ENCODE measurements around the gene LPIN2. TPM values are rescaled to one million over a fixed set of nuclear protein-coding genes. Genes with fewer than 3 reads are reported as not detected.
A peak's percentile ranks its signal among the peaks of the same experiment; 100 is the strongest.

Gene LPIN2
- total and polyA plus RNA-seq, 2 experiments from 2014 or later, result 9.0 to 10.8 TPM

DNA sequence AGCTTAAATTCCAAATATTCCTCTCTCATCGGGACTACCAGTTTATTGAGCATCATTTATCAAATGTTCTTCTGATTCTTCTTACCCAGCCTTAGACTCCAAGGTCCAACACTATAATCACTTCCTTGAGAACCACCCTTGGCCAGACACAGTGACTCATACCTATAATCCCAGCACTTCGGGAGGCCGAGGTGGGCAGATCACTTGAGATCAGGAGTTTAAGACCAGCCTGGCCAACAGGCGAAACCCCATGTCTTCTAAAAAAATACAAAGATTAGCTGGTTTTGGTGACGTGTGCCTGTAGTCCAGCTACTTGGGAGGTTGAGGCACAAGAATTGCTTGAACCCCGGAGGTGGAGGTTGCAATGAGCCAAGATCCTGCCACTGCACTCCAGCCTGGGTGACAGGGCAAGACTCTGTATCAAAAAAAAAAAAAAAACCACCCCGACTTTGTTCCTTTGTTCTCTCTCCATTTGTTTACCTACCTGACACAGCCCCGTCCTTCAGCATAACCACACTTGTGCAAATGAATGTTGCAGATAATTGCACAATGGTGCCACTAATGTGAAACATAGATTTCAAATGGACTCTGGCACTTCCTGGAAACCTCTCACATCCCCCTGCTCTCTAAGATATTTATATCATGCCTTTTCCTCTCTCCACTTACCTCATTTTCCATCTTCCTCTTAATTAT, 38.9 kb upstream of the LPIN2 start:
- ATAC-seq (no peak), DNase-seq (ENCODE audit: low spot score) (no peak)
- H2AFZ ChIP-seq, result 0 out of 2 replicates have a peak overlapping the region, but pooled peaks have one; percentile 38
- no peaks in the 10 kb centered on the region for H3F3A ChIP-seq (replicated peaks; ENCODE audit: low read depth)
- H3K27me3 ChIP-seq (ENCODE audit: insufficient read depth), result no peaks in the 10 kb centered on the region
- H3K4me3 Mint-ChIP-seq, result no peak overlapping the region
- H3K9me2 ChIP-seq (ENCODE audit: insufficient read depth), result no peaks in the 10 kb centered on the region
- peaks cover 6% of the 10 kb centered on the region; the same call in 2 of the 3 replicates for H3K36me3 Mint-ChIP-seq (ENCODE audit: low read depth)
- H3K4me2 ChIP-seq, result no peak overlapping the region
- H3K4me1 Mint-ChIP-seq, result peaks cover 11% of the 10 kb centered on the region
- 0 out of 2 replicates have a peak, but pooled peaks cover 5% of the 10 kb centered on the region for H3K4me1 ChIP-seq (ENCODE audit: insufficient read depth)
- H3K9me3 Mint-ChIP-seq, result peaks cover 6% of the 10 kb centered on the region; the same call in 2 of the 3 replicates
- peaks cover 1% of the 10 kb centered on the region for H3K27me3 Mint-ChIP-seq (ENCODE audit: insufficient read depth, low read depth, poor library complexity)
- H3K27ac ChIP-seq (ENCODE audit: low read depth), result no peak overlapping the region
- no peaks in the 10 kb centered on the region for H3K79me2 ChIP-seq (replicated peaks; ENCODE audit: insufficient read depth)
- H3K27ac Mint-ChIP-seq, result no peak overlapping the region
- TF ChIP-seq CREB1 (CRISPR knock-in tag; IDR thresholded peaks at IDR 0.05; ENCODE audit: low read depth) (no peak), NANOG (IDR thresholded peaks at IDR 0.05; ENCODE audit: borderline replicate concordance) (no peak), STAT1 (IDR thresholded peaks at IDR 0.05; ENCODE audit: unreplicated experiment) (no peak), EZH2 (IDR thresholded peaks at IDR 0.05; ENCODE audit: low read depth, unreplicated experiment) (no peak), JUNB (IDR thresholded peaks at IDR 0.05; ENCODE audit: unreplicated experiment) (no peak), EZH2phosphoT487 (IDR thresholded peaks at IDR 0.05; ENCODE audit: unreplicated experiment) (no peak), POLR2AphosphoS5 (IDR thresholded peaks at IDR 0.05; ENCODE audit: low read depth) (no peak), ZNF114 (CRISPR knock-in tag; IDR thresholded peaks at IDR 0.05) (no peak), ZNF331 (CRISPR knock-in tag; IDR thresholded peaks at IDR 0.05; ENCODE audit: low read depth) (no peak)
- TF ChIP-seq, protein P1, sequence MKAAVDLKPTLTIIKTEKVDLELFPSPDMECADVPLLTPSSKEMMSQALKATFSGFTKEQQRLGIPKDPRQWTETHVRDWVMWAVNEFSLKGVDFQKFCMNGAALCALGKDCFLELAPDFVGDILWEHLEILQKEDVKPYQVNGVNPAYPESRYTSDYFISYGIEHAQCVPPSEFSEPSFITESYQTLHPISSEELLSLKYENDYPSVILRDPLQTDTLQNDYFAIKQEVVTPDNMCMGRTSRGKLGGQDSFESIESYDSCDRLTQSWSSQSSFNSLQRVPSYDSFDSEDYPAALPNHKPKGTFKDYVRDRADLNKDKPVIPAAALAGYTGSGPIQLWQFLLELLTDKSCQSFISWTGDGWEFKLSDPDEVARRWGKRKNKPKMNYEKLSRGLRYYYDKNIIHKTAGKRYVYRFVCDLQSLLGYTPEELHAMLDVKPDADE (IDR thresholded peaks at IDR 0.05), result no peak
- TF ChIP-seq, protein P2, sequence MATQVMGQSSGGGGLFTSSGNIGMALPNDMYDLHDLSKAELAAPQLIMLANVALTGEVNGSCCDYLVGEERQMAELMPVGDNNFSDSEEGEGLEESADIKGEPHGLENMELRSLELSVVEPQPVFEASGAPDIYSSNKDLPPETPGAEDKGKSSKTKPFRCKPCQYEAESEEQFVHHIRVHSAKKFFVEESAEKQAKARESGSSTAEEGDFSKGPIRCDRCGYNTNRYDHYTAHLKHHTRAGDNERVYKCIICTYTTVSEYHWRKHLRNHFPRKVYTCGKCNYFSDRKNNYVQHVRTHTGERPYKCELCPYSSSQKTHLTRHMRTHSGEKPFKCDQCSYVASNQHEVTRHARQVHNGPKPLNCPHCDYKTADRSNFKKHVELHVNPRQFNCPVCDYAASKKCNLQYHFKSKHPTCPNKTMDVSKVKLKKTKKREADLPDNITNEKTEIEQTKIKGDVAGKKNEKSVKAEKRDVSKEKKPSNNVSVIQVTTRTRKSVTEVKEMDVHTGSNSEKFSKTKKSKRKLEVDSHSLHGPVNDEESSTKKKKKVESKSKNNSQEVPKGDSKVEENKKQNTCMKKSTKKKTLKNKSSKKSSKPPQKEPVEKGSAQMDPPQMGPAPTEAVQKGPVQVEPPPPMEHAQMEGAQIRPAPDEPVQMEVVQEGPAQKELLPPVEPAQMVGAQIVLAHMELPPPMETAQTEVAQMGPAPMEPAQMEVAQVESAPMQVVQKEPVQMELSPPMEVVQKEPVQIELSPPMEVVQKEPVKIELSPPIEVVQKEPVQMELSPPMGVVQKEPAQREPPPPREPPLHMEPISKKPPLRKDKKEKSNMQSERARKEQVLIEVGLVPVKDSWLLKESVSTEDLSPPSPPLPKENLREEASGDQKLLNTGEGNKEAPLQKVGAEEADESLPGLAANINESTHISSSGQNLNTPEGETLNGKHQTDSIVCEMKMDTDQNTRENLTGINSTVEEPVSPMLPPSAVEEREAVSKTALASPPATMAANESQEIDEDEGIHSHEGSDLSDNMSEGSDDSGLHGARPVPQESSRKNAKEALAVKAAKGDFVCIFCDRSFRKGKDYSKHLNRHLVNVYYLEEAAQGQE (IDR thresholded peaks at IDR 0.05; ENCODE audit: unreplicated experiment), result no peak
- TF ChIP-seq, protein P3, sequence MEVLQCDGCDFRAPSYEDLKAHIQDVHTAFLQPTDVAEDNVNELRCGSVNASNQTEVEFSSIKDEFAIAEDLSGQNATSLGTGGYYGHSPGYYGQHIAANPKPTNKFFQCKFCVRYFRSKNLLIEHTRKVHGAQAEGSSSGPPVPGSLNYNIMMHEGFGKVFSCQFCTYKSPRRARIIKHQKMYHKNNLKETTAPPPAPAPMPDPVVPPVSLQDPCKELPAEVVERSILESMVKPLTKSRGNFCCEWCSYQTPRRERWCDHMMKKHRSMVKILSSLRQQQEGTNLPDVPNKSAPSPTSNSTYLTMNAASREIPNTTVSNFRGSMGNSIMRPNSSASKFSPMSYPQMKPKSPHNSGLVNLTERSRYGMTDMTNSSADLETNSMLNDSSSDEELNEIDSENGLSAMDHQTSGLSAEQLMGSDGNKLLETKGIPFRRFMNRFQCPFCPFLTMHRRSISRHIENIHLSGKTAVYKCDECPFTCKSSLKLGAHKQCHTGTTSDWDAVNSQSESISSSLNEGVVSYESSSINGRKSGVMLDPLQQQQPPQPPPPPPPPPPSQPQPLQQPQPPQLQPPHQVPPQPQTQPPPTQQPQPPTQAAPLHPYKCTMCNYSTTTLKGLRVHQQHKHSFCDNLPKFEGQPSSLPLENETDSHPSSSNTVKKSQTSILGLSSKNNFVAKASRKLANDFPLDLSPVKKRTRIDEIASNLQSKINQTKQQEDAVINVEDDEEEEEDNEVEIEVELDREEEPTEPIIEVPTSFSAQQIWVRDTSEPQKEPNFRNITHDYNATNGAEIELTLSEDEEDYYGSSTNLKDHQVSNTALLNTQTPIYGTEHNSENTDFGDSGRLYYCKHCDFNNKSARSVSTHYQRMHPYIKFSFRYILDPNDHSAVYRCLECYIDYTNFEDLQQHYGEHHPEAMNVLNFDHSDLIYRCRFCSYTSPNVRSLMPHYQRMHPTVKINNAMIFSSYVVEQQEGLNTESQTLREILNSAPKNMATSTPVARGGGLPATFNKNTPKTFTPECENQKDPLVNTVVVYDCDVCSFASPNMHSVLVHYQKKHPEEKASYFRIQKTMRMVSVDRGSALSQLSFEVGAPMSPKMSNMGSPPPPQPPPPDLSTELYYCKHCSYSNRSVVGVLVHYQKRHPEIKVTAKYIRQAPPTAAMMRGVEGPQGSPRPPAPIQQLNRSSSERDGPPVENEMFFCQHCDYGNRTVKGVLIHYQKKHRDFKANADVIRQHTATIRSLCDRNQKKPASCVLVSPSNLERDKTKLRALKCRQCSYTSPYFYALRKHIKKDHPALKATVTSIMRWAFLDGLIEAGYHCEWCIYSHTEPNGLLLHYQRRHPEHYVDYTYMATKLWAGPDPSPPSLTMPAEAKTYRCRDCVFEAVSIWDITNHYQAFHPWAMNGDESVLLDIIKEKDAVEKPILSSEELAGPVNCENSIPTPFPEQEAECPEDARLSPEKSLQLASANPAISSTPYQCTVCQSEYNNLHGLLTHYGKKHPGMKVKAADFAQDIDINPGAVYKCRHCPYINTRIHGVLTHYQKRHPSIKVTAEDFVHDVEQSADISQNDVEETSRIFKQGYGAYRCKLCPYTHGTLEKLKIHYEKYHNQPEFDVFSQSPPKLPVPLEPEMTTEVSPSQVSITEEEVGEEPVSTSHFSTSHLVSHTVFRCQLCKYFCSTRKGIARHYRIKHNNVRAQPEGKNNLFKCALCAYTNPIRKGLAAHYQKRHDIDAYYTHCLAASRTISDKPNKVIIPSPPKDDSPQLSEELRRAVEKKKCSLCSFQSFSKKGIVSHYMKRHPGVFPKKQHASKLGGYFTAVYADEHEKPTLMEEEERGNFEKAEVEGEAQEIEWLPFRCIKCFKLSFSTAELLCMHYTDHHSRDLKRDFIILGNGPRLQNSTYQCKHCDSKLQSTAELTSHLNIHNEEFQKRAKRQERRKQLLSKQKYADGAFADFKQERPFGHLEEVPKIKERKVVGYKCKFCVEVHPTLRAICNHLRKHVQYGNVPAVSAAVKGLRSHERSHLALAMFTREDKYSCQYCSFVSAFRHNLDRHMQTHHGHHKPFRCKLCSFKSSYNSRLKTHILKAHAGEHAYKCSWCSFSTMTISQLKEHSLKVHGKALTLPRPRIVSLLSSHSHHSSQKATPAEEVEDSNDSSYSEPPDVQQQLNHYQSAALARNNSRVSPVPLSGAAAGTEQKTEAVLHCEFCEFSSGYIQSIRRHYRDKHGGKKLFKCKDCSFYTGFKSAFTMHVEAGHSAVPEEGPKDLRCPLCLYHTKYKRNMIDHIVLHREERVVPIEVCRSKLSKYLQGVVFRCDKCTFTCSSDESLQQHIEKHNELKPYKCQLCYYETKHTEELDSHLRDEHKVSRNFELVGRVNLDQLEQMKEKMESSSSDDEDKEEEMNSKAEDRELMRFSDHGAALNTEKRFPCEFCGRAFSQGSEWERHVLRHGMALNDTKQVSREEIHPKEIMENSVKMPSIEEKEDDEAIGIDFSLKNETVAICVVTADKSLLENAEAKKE (CRISPR knock-in tag; IDR thresholded peaks at IDR 0.05), result no peak
- TF ChIP-seq, protein P4, sequence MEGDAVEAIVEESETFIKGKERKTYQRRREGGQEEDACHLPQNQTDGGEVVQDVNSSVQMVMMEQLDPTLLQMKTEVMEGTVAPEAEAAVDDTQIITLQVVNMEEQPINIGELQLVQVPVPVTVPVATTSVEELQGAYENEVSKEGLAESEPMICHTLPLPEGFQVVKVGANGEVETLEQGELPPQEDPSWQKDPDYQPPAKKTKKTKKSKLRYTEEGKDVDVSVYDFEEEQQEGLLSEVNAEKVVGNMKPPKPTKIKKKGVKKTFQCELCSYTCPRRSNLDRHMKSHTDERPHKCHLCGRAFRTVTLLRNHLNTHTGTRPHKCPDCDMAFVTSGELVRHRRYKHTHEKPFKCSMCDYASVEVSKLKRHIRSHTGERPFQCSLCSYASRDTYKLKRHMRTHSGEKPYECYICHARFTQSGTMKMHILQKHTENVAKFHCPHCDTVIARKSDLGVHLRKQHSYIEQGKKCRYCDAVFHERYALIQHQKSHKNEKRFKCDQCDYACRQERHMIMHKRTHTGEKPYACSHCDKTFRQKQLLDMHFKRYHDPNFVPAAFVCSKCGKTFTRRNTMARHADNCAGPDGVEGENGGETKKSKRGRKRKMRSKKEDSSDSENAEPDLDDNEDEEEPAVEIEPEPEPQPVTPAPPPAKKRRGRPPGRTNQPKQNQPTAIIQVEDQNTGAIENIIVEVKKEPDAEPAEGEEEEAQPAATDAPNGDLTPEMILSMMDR (conservative IDR thresholded peaks at IDR 0.05; ENCODE audit: low read depth in 2 of 2), result no peak
- H3K36me3 ChIP-seq (ENCODE audit: insufficient read depth), result no peaks in the 10 kb centered on the region
- H4K20me1 ChIP-seq (replicated peaks; ENCODE audit: insufficient read depth), result no peaks in the 10 kb centered on the region
- H3K4me3 ChIP-seq, result no peak overlapping the region
